ENCODE measurements around the gene CCDC157.

Gene CCDC157

GRCh38 chr22:30310881-30311771 lies 45.7 kb upstream of the CCDC157 start:
- DNase-seq (ENCODE audit: low read depth): peak; percentile 50
- no peak for TF ChIP-seq CTCF (IDR thresholded peaks at IDR 0.05; ENCODE audit: low read depth, low read length, missing control alignments)
- in situ Hi-C loops (cut with HindIII; ENCODE audit: low sequenced_read_pairs): no loop called here
- no peak overlapping the region for H3K4me3 ChIP-seq (ENCODE audit: low read depth, low read length)

- TF ChIP-seq CTCF (IDR thresholded peaks at IDR 0.05; ENCODE audit: low read depth, low read length, missing control alignments): no peak
- in situ Hi-C loops (cut with HindIII; ENCODE audit: low sequenced_read_pairs): no loop called here
- no peak for DNase-seq (ENCODE audit: low read depth)
- no peak overlapping the region for H3K4me3 ChIP-seq (ENCODE audit: low read depth, low read length)
Observed at GRCh38 chr22:30312053-30312452, 44.8 kb upstream of the CCDC157 start.

GRCh38 chr22:30313527-30314363 lies 43.1 kb upstream of the CCDC157 start:
- no peak overlapping the region for H3K4me3 ChIP-seq (ENCODE audit: low read depth, low read length)
- in situ Hi-C loops (cut with HindIII; ENCODE audit: low sequenced_read_pairs): no loop called here

GRCh38 chr22:30314915-30315314 lies 41.9 kb upstream of the CCDC157 start:
- in situ Hi-C loops (cut with HindIII; ENCODE audit: low sequenced_read_pairs): no loop called here
- TF ChIP-seq CTCF (IDR thresholded peaks at IDR 0.05; ENCODE audit: low read depth, low read length, missing control alignments): no peak
- no peak for DNase-seq (ENCODE audit: low read depth)
- no peak overlapping the region for H3K4me3 ChIP-seq (ENCODE audit: low read depth, low read length)

More at GRCh38 chr22:30313527-30314363, 43.1 kb upstream of the CCDC157 start:
- no peak for DNase-seq (ENCODE audit: low read depth)
- no peak for TF ChIP-seq CTCF (IDR thresholded peaks at IDR 0.05; ENCODE audit: low read depth, low read length, missing control alignments)

- DNase-seq (ENCODE audit: low read depth): no peak
- H3K4me3 ChIP-seq (ENCODE audit: low read depth, low read length): no peak overlapping the region
- in situ Hi-C loops (cut with HindIII; ENCODE audit: low sequenced_read_pairs): no loop called here
- TF ChIP-seq CTCF (IDR thresholded peaks at IDR 0.05; ENCODE audit: low read depth, low read length, missing control alignments): no peak
Observed at GRCh38 chr22:30315962-30316576, 40.7 kb upstream of the CCDC157 start.

- no peak overlapping the region for H3K4me3 ChIP-seq (ENCODE audit: low read depth, low read length)
- TF ChIP-seq CTCF (IDR thresholded peaks at IDR 0.05; ENCODE audit: low read depth, low read length, missing control alignments): no peak
- DNase-seq (ENCODE audit: low read depth): no peak
- in situ Hi-C loops (cut with HindIII; ENCODE audit: low sequenced_read_pairs): no loop called here
Observed at GRCh38 chr22:30317778-30318177, 39.0 kb upstream of the CCDC157 start.

All from astrocyte of the cerebellum (primary cell).